PC-3 (cell line): ENCODE data around the gene KCNQ4.

Experiments
- EZH2 ChIP-seq: fragments of 300-600 bp; sonication (generic); IDR thresholded peaks from one replicate; pipeline ENCODE4 v1.6.1; 2017; ENCODE audit warnings: antibody characterized with exemption, mild to moderate bottlenecking, low read length; ENCODE audit not compliant: unreplicated experiment
- TF ChIP-seq, protein P1 (sequence below): fragments of 300-600 bp; sonication (generic); conservative IDR thresholded peaks from 2 replicates; pipeline ENCODE4 v1.5.1; 2017; ENCODE audit warnings: antibody characterized with exemption, low read depth, mild to moderate bottlenecking, low read length

DNA sequence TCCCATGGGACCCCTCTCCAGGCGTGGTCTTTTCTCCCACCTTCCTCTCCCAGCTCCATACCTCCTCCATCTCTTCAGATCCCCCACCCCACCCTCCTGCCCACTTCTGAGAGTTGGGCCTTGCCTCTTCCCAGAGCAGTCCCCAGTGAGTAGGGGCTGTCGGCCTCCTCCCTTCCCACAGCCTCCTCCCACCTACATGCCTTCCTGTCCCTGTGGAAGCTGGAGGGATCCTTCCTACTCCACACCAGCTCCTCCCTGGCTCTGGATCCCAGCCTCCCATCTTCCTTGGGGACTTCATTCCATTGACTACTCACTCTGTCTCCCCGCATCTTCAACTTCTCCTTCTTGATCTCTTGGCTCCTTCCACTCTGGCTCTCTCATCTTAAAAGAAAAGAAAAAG, 24.9 kb downstream of the KCNQ4 start:
- TF ChIP-seq, protein P1, sequence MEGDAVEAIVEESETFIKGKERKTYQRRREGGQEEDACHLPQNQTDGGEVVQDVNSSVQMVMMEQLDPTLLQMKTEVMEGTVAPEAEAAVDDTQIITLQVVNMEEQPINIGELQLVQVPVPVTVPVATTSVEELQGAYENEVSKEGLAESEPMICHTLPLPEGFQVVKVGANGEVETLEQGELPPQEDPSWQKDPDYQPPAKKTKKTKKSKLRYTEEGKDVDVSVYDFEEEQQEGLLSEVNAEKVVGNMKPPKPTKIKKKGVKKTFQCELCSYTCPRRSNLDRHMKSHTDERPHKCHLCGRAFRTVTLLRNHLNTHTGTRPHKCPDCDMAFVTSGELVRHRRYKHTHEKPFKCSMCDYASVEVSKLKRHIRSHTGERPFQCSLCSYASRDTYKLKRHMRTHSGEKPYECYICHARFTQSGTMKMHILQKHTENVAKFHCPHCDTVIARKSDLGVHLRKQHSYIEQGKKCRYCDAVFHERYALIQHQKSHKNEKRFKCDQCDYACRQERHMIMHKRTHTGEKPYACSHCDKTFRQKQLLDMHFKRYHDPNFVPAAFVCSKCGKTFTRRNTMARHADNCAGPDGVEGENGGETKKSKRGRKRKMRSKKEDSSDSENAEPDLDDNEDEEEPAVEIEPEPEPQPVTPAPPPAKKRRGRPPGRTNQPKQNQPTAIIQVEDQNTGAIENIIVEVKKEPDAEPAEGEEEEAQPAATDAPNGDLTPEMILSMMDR: no peak
- TF ChIP-seq EZH2: no peak
